Mucosa of stomach (tissue), 1 donor: Measurements from ENCODE around the gene DTYMK.

Experiments used
- H3K27me3 ChIP-seq: one replicate; pipeline ENCODE4 v1.7.0; 2013; ENCODE audit warnings: mild to moderate bottlenecking, low read length; ENCODE audit not compliant: control insufficient read depth, insufficient read depth
- H3K36me3 ChIP-seq: one replicate; pipeline ENCODE4 v1.7.0; 2013; ENCODE audit warnings: low read length; ENCODE audit not compliant: control insufficient read depth, insufficient read depth
- H3K4me1 ChIP-seq: one replicate; pipeline ENCODE4 v1.7.0; 2013; ENCODE audit warnings: mild to moderate bottlenecking, low read length; ENCODE audit not compliant: control insufficient read depth, insufficient read depth
- H3K4me3 ChIP-seq: one replicate; pipeline ENCODE4 v1.7.0; 2013; ENCODE audit warnings: low read length
- H3K9ac ChIP-seq: one replicate; pipeline ENCODE4 v1.7.0; 2013; ENCODE audit warnings: mild to moderate bottlenecking, low read length, moderate library complexity
- H3K9me3 ChIP-seq: one replicate; pipeline ENCODE4 v1.7.0; 2013; ENCODE audit warnings: mild to moderate bottlenecking, low read length, moderate library complexity; ENCODE audit not compliant: control insufficient read depth
- donor health status: Pancreatic carcinoma.

DTYMK gene

DNA sequence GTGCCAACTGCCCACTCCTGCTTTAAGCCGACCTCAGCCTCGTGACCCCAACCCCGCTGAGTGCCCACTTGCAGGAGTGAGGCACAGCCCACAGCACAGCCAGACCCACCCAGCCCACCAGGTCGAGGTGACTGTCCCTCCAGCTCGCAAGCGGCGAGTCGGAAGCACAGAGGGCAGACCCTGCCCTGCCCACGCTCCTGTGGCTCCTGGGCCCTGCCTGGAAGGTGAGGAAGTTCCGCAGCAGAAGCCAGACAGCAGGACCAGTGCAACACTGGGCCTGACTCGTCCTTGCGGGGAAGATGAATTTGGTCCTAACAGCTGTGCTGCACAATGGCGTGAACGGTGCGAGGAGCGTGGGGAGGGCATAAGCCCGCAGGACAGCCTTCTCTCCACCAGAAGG is 9.9 kb downstream of the DTYMK start:
- Histone ChIP-seq H3K4me3 (no peak overlapping the region), H3K9ac (no peak overlapping the region), H3K36me3 (no peaks in the 10 kb centered on the region), H3K27me3 (no peaks in the 10 kb centered on the region), H3K9me3 (no peaks in the 10 kb centered on the region), H3K4me1 (no peaks in the 10 kb centered on the region)

DNA sequence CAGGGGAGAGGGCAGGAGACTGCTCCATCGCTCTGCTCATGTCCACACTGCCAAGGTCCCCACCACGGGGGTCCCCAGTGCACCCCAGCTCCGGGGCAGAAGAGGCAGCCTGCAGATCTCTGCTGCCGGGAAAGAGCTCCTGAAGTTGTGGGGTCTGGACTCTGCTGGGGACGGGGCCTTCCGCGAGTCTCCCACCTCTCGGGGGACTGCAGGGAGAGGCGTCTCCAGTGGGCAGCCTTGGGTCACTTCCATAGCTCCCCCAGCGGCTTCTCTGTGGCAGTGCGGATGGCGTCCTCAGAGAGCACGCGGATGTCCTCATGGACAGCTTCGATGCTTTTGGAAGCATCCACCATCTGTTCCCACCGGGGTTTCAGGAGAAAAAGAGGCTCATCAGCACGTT is 10.7 kb downstream of the DTYMK start:
- Histone ChIP-seq H3K9me3 (no peaks in the 10 kb centered on the region), H3K9ac (no peak overlapping the region), H3K4me1 (no peaks in the 10 kb centered on the region), H3K27me3 (no peaks in the 10 kb centered on the region), H3K4me3 (no peak overlapping the region), H3K36me3 (no peaks in the 10 kb centered on the region)

DNA sequence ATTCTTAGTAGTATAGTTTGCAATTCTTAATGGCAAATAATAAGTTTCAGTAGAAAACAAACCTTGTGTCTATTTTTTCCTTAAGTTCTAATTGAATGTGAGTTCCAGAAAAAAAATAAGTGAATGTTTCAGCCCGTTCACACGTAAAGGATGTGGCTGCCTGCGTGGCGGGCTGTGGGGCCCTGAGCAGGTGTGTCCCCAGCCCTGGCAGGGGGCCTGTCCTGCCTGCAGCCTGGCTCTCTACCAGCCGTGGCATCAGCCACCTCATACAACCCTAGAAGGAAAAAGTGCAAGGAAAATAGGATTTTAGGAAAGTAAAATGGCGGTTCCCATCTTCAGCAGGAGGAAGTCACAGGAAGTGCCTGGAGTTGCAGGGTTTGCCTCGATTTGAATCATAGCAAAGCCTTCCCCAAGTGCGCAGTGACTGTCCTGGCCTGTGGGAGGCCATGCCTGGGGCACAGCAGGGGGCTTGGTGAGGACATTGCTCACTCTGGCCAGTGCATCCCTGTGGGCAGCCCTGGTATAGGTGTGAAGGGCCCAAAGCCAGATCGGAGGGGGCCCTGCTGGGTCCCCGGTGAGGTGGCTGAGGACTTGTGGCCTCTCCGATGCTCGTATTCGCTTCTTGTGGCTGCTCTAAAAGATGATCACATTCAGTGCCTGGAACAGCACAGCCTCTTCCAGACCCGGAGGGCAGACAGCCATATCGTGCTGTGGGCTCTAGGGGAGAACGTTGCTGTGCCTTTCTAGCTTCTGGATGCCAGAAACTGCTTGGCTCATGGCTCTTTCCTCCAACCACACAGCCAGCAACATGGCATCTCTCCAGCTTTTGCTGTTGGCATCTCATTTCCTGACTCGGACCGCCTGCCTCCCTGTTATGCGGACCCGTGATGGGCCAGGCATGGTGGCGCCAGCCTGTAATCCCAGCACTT is 12.6 kb downstream of the DTYMK start:
- Histone ChIP-seq H3K36me3 (no peaks in the 10 kb centered on the region), H3K27me3 (no peaks in the 10 kb centered on the region), H3K9me3 (no peaks in the 10 kb centered on the region), H3K4me1 (no peaks in the 10 kb centered on the region), H3K4me3 (no peak overlapping the region), H3K9ac (no peak overlapping the region)

DNA sequence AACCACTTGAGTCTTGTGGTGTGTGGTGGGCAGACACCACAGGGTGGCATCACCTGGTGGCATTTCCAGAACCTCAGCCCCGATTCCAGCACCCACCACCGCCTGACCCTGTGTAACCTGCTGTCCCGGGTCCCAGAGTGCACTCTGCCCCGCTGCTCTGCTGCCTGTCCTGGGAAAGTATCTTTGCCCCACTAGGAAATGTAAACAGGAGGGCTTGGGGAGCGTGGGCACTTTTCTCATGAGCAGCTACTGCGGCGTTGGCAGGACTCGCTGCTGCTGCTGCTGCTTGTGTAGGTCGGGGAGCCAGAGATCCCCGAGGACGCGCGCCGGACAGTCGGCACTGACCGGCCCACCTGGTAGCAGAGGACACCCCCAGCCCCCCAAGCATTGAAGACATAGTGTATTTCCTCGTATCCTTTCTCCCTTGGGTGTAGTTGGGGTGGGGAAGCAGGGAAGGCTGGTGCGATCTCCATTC is 13.4 kb downstream of the DTYMK start:
- H3K27me3 ChIP-seq, result no peaks in the 10 kb centered on the region
- no peaks in the 10 kb centered on the region for H3K36me3 ChIP-seq
- H3K9me3 ChIP-seq, result no peaks in the 10 kb centered on the region
- no peak overlapping the region for H3K4me3 ChIP-seq
- H3K9ac ChIP-seq, result no peak overlapping the region
- no peaks in the 10 kb centered on the region for H3K4me1 ChIP-seq

DNA sequence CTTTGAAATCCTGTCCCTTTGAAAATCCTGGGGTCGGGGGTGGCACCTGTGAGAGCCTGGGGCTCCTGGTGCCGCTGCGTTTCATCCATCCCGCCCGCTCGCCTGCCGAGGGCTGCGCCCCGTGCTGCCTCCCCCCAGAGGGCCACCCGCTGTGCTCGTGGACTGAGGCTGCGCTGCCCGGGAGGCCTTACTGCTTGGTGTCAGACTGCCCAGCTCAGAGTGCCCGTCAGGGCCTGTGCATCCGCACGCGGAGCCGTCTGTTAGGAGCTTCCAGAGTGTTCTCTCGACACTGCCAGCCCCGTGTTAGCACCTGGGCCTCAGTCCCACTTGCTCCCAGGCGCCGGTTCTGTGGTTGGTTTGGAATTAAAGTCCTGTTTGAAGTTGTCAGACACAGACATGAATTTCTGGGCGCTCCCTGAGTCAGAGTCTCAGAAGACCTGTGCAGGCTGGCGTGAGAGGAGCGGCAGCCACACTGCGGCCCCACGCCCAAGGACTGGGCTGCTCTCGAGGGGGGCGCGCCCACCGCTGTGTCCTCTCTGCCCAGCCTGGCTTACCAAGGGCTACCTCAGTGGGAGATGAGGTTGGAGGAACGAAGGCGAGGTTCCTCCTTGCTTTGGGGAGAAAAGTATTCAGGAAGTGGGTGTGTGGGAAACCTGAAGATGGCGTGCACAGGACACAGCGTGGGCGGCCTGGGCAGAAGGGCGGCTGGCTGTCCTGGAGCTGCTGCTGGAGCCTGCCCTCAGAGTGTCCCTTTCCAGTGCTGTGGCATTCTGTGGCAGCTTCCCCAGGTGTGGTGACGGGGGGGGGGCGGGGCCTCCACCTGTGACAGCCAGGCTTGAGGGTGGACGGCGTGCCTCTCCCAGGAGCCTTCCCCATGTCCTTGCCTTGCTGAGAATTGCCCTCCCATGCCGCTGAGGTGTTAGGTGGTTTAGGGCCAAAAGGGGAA is 14.1 kb downstream of the DTYMK start:
- H3K4me1 ChIP-seq, result no peaks in the 10 kb centered on the region
- H3K27me3 ChIP-seq, result no peaks in the 10 kb centered on the region
- no peak overlapping the region for H3K4me3 ChIP-seq
- H3K36me3 ChIP-seq, result no peaks in the 10 kb centered on the region
- H3K9ac ChIP-seq, result no peak overlapping the region
- no peaks in the 10 kb centered on the region for H3K9me3 ChIP-seq

DNA sequence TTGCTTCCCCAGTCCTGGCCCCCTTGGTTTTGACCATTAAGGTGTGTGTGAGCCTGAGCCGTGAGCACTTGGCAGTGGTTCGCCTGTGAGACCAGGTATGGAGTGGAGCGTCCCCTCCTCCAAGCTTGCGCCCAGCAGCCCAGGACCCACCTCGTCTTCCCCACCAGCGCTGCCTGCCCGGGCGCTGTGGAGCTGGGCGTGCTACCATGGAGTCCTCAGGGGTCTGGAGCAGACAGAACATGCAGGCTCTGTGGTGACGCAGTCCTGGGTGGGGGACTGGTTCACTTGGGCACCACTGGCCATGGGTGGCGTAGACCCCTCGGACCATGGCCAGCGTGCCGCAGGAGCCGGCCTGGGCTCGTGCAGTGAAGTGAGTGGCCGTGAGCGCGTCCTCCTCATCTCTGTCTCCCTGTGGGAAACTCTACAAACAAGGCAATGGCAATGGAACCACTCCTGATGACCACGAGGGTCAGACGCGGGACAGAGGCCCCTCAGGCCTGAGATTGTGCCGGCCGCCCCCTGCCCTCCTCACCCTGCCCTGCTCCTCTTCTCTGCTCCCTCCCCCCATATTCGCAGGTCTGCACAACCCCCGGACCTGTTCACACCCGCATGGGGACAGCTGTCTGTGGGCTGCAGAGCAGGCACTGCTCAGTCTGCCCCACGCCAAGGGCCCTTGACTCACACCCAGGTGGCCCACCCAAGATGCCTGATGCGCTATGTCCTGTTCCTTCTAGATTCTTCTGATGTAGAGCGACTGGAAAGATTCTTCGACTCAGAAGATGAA is 15.0 kb downstream of the DTYMK start:
- no peaks in the 10 kb centered on the region for H3K4me1 ChIP-seq
- H3K4me3 ChIP-seq, result no peak overlapping the region
- H3K9me3 ChIP-seq, result no peaks in the 10 kb centered on the region
- no peaks in the 10 kb centered on the region for H3K36me3 ChIP-seq
- no peaks in the 10 kb centered on the region for H3K27me3 ChIP-seq
- H3K9ac ChIP-seq, result no peak overlapping the region

DNA sequence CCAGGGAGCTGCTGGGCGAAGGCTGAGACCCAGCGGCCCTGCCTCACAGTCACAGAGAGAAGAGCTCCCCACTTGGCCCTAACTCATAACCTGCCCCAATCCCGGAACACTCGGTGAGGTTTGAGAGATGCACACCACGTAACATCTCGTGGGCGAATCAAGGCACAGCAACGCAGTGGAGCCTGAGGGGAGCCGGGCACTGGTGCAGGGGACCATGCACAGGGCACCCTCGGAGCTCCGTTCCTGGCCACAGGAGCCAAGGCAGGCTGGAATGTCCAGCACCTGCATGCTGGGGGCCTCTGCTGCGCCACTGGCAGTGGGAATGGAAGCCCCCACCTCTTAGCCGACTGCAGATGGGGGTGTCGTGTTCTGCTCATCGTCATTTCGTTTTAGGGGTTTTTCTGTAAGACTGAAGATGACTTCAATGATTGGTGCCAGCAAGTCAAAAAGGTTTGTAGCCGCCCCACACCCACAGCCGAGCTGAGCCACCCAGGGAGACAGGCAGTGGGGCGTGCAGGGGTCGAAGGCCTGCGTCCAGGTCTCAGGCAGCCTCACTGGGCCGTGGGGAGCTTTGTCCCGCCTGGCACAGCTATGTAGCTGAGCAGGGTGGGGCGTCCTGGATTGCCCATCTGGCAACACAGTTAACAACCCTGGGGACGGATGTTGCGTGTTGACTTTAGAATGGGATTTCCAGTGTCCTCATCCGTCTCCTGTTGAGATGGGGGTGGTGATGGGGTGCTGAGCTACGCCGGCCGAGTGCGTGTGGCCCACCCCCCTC is 16.1 kb downstream of the DTYMK start:
- H3K9me3 ChIP-seq, result no peaks in the 10 kb centered on the region
- H3K4me1 ChIP-seq, result no peaks in the 10 kb centered on the region
- no peak overlapping the region for H3K9ac ChIP-seq
- no peaks in the 10 kb centered on the region for H3K36me3 ChIP-seq
- no peak overlapping the region for H3K4me3 ChIP-seq
- no peaks in the 10 kb centered on the region for H3K27me3 ChIP-seq

DNA sequence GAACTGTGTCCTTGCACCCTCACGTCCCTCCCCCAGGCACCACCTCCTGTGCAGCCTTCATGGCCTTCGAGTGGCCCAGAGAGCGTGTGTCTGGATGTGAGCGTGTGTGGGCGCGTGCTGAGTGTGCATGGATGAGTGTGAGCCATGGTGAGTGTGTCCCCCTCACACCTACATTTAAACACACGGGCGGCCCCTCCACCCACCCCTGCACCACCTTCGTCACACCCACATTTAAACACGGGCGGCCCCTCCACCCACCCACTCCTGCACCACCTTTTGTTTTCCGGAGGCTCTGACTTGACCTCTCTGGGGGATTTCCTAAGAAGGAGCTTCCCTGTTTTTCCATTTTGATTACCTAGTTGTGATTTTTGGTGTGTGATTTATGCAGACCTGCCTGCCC is 17.8 kb downstream of the DTYMK start:
- no peak overlapping the region for H3K9ac ChIP-seq
- no peaks in the 10 kb centered on the region for H3K4me1 ChIP-seq
- H3K36me3 ChIP-seq, result no peaks in the 10 kb centered on the region
- no peak overlapping the region for H3K4me3 ChIP-seq
- no peaks in the 10 kb centered on the region for H3K9me3 ChIP-seq
- no peaks in the 10 kb centered on the region for H3K27me3 ChIP-seq

DNA sequence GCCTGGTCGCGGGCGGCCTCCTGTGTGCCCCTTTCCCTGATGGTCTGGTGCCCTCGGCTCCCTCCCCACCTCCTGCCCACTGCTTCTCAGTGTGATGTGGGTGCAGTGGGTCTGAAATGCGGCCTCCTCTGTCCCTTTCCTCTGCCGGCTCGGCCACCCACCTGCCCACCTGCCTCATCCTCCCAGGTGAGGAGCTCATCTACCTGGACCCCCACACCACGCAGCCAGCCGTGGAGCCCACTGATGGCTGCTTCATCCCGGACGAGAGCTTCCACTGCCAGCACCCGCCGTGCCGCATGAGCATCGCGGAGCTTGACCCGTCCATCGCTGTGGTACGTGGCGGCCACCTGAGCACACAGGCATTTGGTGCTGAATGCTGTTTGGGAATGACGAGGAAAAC is 18.3 kb downstream of the DTYMK start:
- Histone ChIP-seq H3K36me3 (no peaks in the 10 kb centered on the region), H3K9ac (no peak overlapping the region), H3K4me1 (no peaks in the 10 kb centered on the region), H3K9me3 (no peaks in the 10 kb centered on the region), H3K4me3 (no peak overlapping the region), H3K27me3 (no peaks in the 10 kb centered on the region)

DNA sequence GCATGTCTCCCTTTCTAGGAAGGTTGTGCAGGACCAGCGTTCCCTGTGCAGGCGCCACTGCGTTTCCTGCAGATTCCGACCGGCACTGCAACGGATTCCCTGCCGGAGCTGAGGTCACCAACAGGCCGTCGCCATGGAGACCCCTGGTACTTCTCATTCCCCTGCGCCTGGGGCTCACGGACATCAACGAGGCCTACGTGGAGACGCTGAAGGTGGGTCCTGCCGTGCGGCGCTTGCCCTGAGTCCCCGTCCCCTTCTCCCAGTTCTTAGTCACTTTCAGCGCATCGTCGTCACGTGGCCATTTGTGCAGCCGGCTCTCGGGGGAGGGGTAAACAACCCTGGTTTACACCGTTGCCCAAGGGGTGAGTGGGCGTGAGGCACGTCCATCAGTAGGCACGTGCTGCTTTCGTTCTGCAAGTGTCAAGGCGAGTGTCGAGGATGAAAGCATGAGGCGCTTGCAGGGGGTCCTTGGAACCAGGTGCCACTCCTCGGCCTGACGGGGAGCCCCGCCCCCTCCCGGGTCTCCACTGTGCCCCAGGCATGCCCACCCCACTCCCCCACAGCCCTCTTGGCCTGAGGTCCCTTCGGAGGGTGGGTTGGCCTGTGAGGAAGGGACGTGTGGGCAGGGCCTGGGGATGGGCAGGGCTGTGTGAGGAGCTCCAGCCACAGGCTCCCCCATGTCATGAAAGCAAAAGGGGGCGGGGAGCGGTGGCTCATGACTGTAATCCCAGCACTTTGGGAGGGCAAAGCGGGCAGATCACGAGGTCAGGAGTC is 19.8 kb downstream of the DTYMK start:
- H3K4me3 ChIP-seq, result no peak overlapping the region
- H3K27me3 ChIP-seq, result no peaks in the 10 kb centered on the region
- no peak overlapping the region for H3K9ac ChIP-seq
- no peaks in the 10 kb centered on the region for H3K4me1 ChIP-seq
- no peaks in the 10 kb centered on the region for H3K36me3 ChIP-seq
- H3K9me3 ChIP-seq, result no peaks in the 10 kb centered on the region
